ENCODE results near the gene ZFP36L1.

DNA sequence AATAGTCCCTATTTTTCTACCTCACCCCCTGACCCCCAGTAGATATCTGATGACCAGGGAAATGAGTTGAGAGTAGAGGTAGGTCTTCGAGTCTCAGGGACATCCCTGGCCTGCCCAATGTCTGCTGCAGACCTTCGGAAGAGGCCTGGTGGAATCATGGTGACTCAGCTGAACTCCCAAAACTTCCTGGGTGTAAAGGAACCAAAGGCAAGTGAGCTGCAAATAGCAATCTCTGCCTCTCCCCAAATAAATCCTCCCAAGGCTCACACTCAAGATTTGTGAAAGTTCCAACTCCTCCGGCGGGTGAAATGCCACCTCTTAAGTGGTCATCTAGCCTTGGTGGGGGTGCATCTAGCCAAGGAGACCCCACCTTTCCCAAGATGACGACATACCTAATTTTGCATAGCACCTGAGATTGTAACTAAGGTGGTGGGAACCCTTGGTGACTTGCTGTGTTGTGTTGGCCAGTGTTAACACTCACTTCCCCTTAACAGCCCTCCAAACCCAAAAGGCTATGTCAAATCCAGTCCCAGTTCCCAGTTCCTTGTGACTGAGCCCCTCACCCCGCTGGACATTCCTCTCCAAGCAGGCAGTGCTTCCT is 6.3 kb downstream of the ZFP36L1 start:
- no peak for TF ChIP-seq POLR2A (IDR thresholded peaks at IDR 0.05)
- TF ChIP-seq, protein P1, sequence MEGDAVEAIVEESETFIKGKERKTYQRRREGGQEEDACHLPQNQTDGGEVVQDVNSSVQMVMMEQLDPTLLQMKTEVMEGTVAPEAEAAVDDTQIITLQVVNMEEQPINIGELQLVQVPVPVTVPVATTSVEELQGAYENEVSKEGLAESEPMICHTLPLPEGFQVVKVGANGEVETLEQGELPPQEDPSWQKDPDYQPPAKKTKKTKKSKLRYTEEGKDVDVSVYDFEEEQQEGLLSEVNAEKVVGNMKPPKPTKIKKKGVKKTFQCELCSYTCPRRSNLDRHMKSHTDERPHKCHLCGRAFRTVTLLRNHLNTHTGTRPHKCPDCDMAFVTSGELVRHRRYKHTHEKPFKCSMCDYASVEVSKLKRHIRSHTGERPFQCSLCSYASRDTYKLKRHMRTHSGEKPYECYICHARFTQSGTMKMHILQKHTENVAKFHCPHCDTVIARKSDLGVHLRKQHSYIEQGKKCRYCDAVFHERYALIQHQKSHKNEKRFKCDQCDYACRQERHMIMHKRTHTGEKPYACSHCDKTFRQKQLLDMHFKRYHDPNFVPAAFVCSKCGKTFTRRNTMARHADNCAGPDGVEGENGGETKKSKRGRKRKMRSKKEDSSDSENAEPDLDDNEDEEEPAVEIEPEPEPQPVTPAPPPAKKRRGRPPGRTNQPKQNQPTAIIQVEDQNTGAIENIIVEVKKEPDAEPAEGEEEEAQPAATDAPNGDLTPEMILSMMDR (IDR thresholded peaks at IDR 0.05): no peak
- TF ChIP-seq EP300 (IDR thresholded peaks at IDR 0.05): no peak
